GM12864 (cell line): ENCODE data around the gene HLCS.

Experiments used
- DNase-seq: peaks from one replicate; pipeline ENCODE4 v3.0.0-alpha.2; 2011; ENCODE audit warnings: low read depth
- H3K4me3 ChIP-seq: 2 replicates; pipeline ENCODE4 v1.5.1; 2011; ENCODE audit warnings: mild to moderate bottlenecking, low read depth, low read length, control low read depth
- TF ChIP-seq, protein P1 (sequence below): IDR thresholded peaks from 2 replicates; pipeline ENCODE4 v1.5.1; 2011; ENCODE audit warnings: low read depth, mild to moderate bottlenecking, moderate library complexity, low read length, control low read depth, inconsistent platforms; ENCODE audit errors: missing control alignments

Gene HLCS

GRCh38 chr21:36852293-36852692, 114.2 kb downstream of the HLCS start:
- H3K4me3 ChIP-seq: no peak overlapping the region
- TF ChIP-seq, protein P1, sequence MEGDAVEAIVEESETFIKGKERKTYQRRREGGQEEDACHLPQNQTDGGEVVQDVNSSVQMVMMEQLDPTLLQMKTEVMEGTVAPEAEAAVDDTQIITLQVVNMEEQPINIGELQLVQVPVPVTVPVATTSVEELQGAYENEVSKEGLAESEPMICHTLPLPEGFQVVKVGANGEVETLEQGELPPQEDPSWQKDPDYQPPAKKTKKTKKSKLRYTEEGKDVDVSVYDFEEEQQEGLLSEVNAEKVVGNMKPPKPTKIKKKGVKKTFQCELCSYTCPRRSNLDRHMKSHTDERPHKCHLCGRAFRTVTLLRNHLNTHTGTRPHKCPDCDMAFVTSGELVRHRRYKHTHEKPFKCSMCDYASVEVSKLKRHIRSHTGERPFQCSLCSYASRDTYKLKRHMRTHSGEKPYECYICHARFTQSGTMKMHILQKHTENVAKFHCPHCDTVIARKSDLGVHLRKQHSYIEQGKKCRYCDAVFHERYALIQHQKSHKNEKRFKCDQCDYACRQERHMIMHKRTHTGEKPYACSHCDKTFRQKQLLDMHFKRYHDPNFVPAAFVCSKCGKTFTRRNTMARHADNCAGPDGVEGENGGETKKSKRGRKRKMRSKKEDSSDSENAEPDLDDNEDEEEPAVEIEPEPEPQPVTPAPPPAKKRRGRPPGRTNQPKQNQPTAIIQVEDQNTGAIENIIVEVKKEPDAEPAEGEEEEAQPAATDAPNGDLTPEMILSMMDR: no peak
- no peak for DNase-seq

DNA sequence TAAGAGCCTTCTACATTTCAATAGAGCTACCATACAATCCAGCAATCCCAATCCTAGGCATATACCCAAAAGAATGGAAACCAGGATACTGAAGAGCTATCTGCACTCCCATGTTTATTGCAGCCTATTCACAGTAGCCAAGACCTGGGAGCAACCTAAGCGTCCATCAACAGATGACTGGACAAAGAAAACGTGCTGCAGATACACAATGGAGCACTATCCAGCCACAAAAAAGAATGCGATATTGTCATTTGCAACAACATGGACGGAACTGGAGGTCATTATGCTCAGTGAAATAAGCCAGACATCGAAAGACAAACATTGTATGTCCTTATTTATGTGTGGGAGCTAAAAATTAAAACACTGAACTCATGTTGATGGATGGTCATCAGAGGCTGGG, 115.3 kb downstream of the HLCS start:
- DNase-seq: no peak
- H3K4me3 ChIP-seq: no peak overlapping the region
- TF ChIP-seq, protein P1: no peak

- no peak for DNase-seq
- TF ChIP-seq, protein P1: no peak
- no peak overlapping the region for H3K4me3 ChIP-seq
Measured at GRCh38 chr21:36850372-36850771, 116.1 kb downstream of the HLCS start.

DNA sequence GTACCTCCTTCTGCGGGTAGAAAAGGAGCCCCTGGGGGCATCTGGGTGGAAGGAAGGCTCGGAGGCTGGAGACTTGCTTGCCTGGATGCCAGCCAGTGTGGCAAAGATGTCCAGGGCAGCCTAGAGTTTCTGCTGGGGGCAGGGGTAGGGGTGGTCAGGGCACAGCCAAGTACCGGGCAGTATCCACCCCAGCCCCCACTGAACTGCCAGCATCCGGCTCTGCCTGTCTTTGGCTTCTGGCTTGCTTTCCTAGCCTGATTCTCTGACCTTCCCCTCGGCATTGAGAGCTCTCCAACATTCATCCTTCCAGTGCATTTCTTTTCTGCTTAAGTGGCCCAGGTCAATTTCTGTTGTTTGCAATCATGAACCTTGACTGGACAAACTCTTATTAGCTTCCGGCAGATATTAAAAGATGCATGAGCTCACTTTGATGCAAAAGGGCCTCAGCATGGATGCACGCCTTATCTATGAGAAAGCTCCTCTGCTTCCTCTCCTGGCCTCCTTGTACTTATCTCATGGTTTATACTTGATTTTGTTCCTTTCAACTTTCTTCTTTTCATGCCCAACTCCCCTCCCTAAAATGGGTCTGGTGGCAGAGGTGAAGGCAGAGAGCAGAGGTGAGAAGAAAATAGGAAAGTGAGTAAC, 116.9 kb downstream of the HLCS start:
- TF ChIP-seq, protein P1: no peak
- H3K4me3 ChIP-seq: no peak overlapping the region
- no peak for DNase-seq

DNA sequence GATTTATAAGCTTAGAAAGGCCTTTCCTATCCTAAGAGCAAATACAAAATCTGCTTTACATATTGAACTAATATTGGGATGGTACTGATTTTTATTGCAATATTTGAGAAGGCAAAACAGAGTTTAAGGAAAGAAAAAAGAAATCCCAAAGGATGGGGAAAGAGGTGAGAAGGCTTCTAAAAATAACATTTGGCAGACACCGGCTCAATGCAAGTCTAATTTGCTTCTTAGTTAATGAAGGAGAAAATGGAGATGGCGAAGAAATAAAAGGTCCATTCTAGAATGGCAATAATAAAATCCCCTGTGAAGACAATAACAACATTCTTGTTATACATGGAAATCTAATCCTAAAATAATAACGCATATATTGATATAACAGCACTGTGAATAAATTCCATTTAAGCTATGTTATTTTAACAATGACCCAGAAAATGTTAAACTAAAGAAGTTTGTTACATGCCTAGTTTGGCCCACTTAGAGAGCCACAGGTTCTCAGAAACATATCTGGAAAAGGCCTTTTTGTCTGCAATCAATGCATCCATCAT, 117.7 kb downstream of the HLCS start:
- no peak for DNase-seq
- H3K4me3 ChIP-seq: no peak overlapping the region
- TF ChIP-seq, protein P1: no peak

DNA sequence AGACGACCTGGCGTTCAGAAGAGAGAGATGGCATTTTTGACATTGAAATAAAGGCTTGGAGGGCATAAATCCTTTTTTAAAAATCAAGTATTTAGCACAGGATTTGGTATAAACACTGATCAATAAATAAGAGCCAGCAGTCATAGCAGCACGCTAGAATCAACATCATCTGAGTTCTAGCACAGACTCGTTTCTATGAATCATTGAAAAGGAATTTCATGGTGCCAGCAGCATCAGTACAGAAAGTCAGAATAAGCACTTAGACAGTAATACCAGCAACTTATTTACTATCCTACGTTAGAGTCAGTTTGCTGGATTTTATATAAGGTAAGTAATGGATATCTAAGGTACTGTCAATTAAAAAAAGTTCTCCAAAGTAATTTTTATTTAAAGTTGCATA, 119.3 kb downstream of the HLCS start:
- no peak overlapping the region for H3K4me3 ChIP-seq
- no peak for DNase-seq
- TF ChIP-seq, protein P1: no peak

- TF ChIP-seq, protein P1: no peak
- no peak overlapping the region for H3K4me3 ChIP-seq
- DNase-seq: no peak
Measured at GRCh38 chr21:36846631-36847030, 119.8 kb downstream of the HLCS start.
